ENCODE data around the gene QRFP. TPM values are rescaled to one million over a fixed set of nuclear protein-coding genes. Genes with fewer than 3 reads are reported as not detected.

QRFP gene
- total and polyA plus RNA-seq, 2 of the 8 experiments (the other 6 are each of a cell fraction or from before 2014, with no cell fraction given) = not detected

GRCh38 chr9:130844044-130844451, 52.6 kb downstream of the QRFP start:
- Histone ChIP-seq H3K23me2 (ENCODE audit: low read depth, low read length) (no peaks in the 10 kb centered on the region; the same call in 1 of the 2 replicates), H3K79me2 (ENCODE audit: control insufficient read depth in 1 of 2, insufficient read depth in 2 of 2, low read length in 2 of 2) (peaks cover 16 to 94% of the 10 kb centered on the region in 2 experiments), H2BK5ac (ENCODE audit: low read depth, low read length) (0 out of 2 replicates have a peak overlapping the region, but pooled peaks have one; percentile 27), H4K20me1 (replicated peaks in 1 of 2; ENCODE audit: control insufficient read depth in 1 of 2, insufficient read depth in 2 of 2, low read length in 2 of 2) (peaks cover 4 to 11% of the 10 kb centered on the region in 2 experiments), H3K36me3 (ENCODE audit: control insufficient read depth in 2 of 4, insufficient read depth in 4 of 4, low read length in 3 of 4) (no peaks in the 10 kb centered on the region), H3K56ac (replicated peaks; ENCODE audit: insufficient read length, low read depth, low read length) (no peak overlapping the region), H3K4me1 (replicated peaks in 1 of 4; ENCODE audit: control insufficient read depth in 3 of 4, insufficient read depth in 4 of 4, low read length in 3 of 4) (peaks cover 5 to 34% (median 18%) of the 10 kb centered on the region in 4 experiments), H3K23ac (ENCODE audit: insufficient read length) (no peak overlapping the region), H2BK120ac (replicated peaks; ENCODE audit: low read depth, low read length) (no peak overlapping the region), H3K4me3 (ENCODE audit: extremely low read depth in 1 of 4, insufficient read depth in 2 of 4, low read depth in 3 of 4, low read length in 4 of 4) (no peak overlapping the region), H2AFZ (ENCODE audit: low read length) (no peak overlapping the region), H2AK5ac (ENCODE audit: low read depth, low read length) (0 out of 2 replicates have a peak overlapping the region, but pooled peaks have one; percentile 24), H3K27ac (ENCODE audit: low read depth, low read length) (no peak overlapping the region; the same call in 1 of the 2 replicates), H3K79me1 (ENCODE audit: low read depth, low read length) (peaks cover 14% of the 10 kb centered on the region), H3K9me3 (ENCODE audit: insufficient read depth in 2 of 2, low read depth in 1 of 2, low read length in 1 of 2) (no peaks in the 10 kb centered on the region), H3K4ac (replicated peaks; ENCODE audit: insufficient read length, low read depth, low read length) (no peak overlapping the region), H2BK15ac (ENCODE audit: low read length) (no peak overlapping the region), H3K9ac (replicated peaks in 1 of 4; ENCODE audit: extremely low read depth in 1 of 4, low read depth in 3 of 4, low read length in 3 of 4) (no peak overlapping the region), H2BK20ac (ENCODE audit: low read length) (no peak overlapping the region), H4K5ac (ENCODE audit: insufficient read length, low read depth, low read length) (no peak overlapping the region), H3K18ac (ENCODE audit: extremely low read depth, low read length) (no peak overlapping the region), H3K27me3 (replicated peaks in 1 of 4; ENCODE audit: control insufficient read depth in 3 of 4, extremely low read depth in 1 of 4, insufficient read depth in 3 of 4, low read length in 3 of 4) (no peaks in the 10 kb centered on the region), H4K8ac (ENCODE audit: extremely low read depth, insufficient read depth, low read length) (no peak overlapping the region), H3K4me2 (ENCODE audit: insufficient read depth in 1 of 2, low read depth in 2 of 2, low read length in 2 of 2) (no peak overlapping the region), H3K14ac (ENCODE audit: insufficient read length) (no peak overlapping the region), H2BK12ac (ENCODE audit: low read depth, low read length) (peak overlapping the region; percentile 31; the same call in 1 of the 2 replicates), H4K91ac (replicated peaks; ENCODE audit: insufficient read length, low read length) (no peak overlapping the region)
- DNase-seq (ENCODE audit: low read depth in 1 of 2, low spot score in 2 of 2) (no peak), FAIRE-seq (no peak)
- 91% methylated on average over 4 of the region's 4 CpGs; no CpG with 5 or more reads in 1 of the 2 experiments for WGBS, 2 experiments (ENCODE audit: extremely low coverage in 1 of 2, insufficient coverage in 1 of 2, insufficient read length in 1 of 2, insufficient replicate concordance in 2 of 2, low coverage in 1 of 2, low lambda C conversion rate in 2 of 2, missing lambda C conversion rate in 1 of 2)
- ChIA-PET CTCF (ENCODE audit: partially characterized antibody) (interaction anchor here (1.4 kb wide), 1 partner anchor 71 kb away, joined by 4 read pairs; no protein-coding TSS in a partner anchor), POLR2A (ENCODE audit: partially characterized antibody) (interaction anchor here (0.9 to 1.9 kb wide), 2 partner anchors 8 to 14 kb away, joined by 3 to 10 read pairs; partner anchors contain the start of gene ABL1)
- TF ChIP-seq TBP (IDR thresholded peaks at IDR 0.05; ENCODE audit: low read depth, low read length) (no peak), GABPA (IDR thresholded peaks at IDR 0.05; ENCODE audit: borderline replicate concordance, insufficient read depth, low read length) (no peak), CEBPB (IDR thresholded peaks at IDR 0.05; ENCODE audit: low read depth, low read length) (no peak), SAP30 (IDR thresholded peaks at IDR 0.05; ENCODE audit: insufficient read depth, insufficient replicate concordance, low read length) (no peak), JUND (IDR thresholded peaks at IDR 0.05; ENCODE audit: low read length) (no peak), KDM5A (IDR thresholded peaks at IDR 0.05; ENCODE audit: low read length) (no peak), TAF7 (optimal IDR thresholded peaks at IDR 0.05; ENCODE audit: borderline replicate concordance, low read depth, low read length) (no peak), ZNF274 (IDR thresholded peaks at IDR 0.05; ENCODE audit: borderline replicate concordance, extremely low read depth, low read length) (no peak), TAF1 (IDR thresholded peaks at IDR 0.05; ENCODE audit: low read depth, low read length) (no peak), POLR2AphosphoS5 (IDR thresholded peaks at IDR 0.05; ENCODE audit: low read depth, low read length) (no peak), USF2 (IDR thresholded peaks at IDR 0.05; ENCODE audit: low read length) (no peak)

All from H1 (cell line).